ENCODE data around the gene SLC2A11. TPM values are rescaled to one million over a fixed set of nuclear protein-coding genes. Genes with fewer than 3 reads are reported as not detected.
"Not testable (repeated sequence)": the region's sequence is repeated elsewhere in the genome, so short reads cannot be mapped to it uniquely, and the experiment has no call there.

The SLC2A11 gene
- total RNA-seq, 2 experiments from 2014 or later: 9.9 to 11.5 TPM

DNA sequence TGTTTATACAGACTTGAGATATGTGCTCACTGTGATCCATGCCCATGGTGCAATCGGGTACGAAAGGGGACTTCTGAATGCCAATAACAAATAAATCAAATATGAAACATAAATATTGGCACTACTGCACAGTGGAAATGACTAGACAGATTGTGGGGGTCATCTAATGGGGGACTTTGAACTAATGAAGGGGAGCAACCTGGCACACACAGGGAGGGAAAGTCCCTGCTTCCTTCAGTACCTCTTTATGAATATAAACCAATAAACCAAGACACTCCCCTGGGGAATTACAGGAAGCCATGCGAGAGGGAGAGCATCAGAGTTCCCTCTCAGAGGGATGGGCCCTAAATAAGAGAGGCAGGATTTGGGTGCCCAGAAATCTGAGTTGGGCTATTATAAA, 57.6 kb downstream of the SLC2A11 start:
- Histone ChIP-seq H3K4me3 (ENCODE audit: low read length) (no peak overlapping the region), H3K4me1 (ENCODE audit: insufficient read depth, low read length) (peaks cover 11% of the 10 kb centered on the region), H3K27me3 (ENCODE audit: control insufficient read depth in 1 of 2, insufficient read depth in 2 of 2, low read length in 2 of 2) (no peaks in the 10 kb centered on the region), H3K9me3 (ENCODE audit: control insufficient read depth in 1 of 2, insufficient read depth in 1 of 2, low read length in 2 of 2) (no peaks in the 10 kb centered on the region), H3K36me3 (ENCODE audit: insufficient read depth, low read length) (no peaks in the 10 kb centered on the region), H3K27ac (ENCODE audit: low read depth in 1 of 2, low read length in 2 of 2) (no peak overlapping the region)
- Mint-ChIP-seq H3K27ac (no peak overlapping the region), H3K27me3 (no peaks in the 10 kb centered on the region), H3K4me1 (ENCODE audit: low read depth) (peaks cover 17% of the 10 kb centered on the region), H3K9me3 (no peaks in the 10 kb centered on the region), H3K36me3 (ENCODE audit: low read depth) (no peaks in the 10 kb centered on the region), H3K4me3 (no peak overlapping the region)
- ATAC-seq (ENCODE audit: poor library complexity) (no peak), DNase-seq (no peak)
- intact Hi-C loops (cut with DNase I, micrococcal nuclease): loop anchor here (2.0 to 10.0 kb wide), 4 partner anchors 20 to 890 kb away; partner anchors contain the start of genes GUCD1 (in 1 of the 2), MIF (in 1 of the 2), SGSM1 (in 1 of the 2) and SNRPD3 (in 1 of the 2)
- TF ChIP-seq, protein P1, sequence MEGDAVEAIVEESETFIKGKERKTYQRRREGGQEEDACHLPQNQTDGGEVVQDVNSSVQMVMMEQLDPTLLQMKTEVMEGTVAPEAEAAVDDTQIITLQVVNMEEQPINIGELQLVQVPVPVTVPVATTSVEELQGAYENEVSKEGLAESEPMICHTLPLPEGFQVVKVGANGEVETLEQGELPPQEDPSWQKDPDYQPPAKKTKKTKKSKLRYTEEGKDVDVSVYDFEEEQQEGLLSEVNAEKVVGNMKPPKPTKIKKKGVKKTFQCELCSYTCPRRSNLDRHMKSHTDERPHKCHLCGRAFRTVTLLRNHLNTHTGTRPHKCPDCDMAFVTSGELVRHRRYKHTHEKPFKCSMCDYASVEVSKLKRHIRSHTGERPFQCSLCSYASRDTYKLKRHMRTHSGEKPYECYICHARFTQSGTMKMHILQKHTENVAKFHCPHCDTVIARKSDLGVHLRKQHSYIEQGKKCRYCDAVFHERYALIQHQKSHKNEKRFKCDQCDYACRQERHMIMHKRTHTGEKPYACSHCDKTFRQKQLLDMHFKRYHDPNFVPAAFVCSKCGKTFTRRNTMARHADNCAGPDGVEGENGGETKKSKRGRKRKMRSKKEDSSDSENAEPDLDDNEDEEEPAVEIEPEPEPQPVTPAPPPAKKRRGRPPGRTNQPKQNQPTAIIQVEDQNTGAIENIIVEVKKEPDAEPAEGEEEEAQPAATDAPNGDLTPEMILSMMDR (IDR thresholded peaks at IDR 0.05): no peak
- ChIA-PET CTCF (no interaction called here), POLR2A (no interaction called here)

DNA sequence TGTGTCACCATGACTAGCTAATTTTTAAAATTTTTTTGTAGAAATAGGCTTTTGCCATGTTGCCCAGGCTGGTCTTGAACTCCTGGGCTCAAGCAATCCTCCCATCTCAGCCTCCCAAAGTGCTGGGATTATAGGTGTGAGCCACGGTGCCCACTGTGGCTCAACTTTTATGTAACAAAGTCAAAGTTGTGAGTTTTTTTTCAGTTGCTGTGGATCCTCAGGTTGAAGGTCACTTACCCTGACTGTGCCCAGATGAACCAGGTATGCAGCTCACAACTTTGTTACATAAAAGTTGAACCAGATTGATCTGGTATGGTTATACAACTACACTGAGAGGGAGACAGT, 62.6 kb downstream of the SLC2A11 start:
- H3K27ac ChIP-seq (ENCODE audit: low read depth in 1 of 2, low read length in 2 of 2); H3K9me3 Mint-ChIP-seq; H3K4me1 ChIP-seq (ENCODE audit: insufficient read depth, low read length); DNase-seq; H3K4me1 Mint-ChIP-seq (ENCODE audit: low read depth); H3K27ac Mint-ChIP-seq; H3K4me3 Mint-ChIP-seq; H3K27me3 ChIP-seq (ENCODE audit: control insufficient read depth in 1 of 2, insufficient read depth in 2 of 2, low read length in 2 of 2); H3K4me3 ChIP-seq (ENCODE audit: low read length); ATAC-seq (ENCODE audit: poor library complexity); CTCF ChIA-PET; H3K27me3 Mint-ChIP-seq; POLR2A ChIA-PET; H3K36me3 ChIP-seq (ENCODE audit: insufficient read depth, low read length): not testable (repeated sequence)
- intact Hi-C loops (cut with DNase I, micrococcal nuclease): loop anchor here in 1 of 2 experiments (10.0 kb wide), 1 partner anchor 55 kb away; the partner anchor contains the start of gene DDT
- peaks cover 9 to 17% of the 10 kb centered on the region in 2 experiments for H3K9me3 ChIP-seq (ENCODE audit: control insufficient read depth in 1 of 2, insufficient read depth in 1 of 2, low read length in 2 of 2)
- peaks cover 25% of the 10 kb centered on the region for H3K36me3 Mint-ChIP-seq (ENCODE audit: low read depth)

GRCh38 chr22:23921586-23922201, 64.0 kb downstream of the SLC2A11 start:
- CTCF ChIA-PET; DNase-seq; POLR2A ChIA-PET; H3K27ac ChIP-seq (ENCODE audit: low read depth in 1 of 2, low read length in 2 of 2); H3K4me1 Mint-ChIP-seq (ENCODE audit: low read depth); H3K4me3 Mint-ChIP-seq; H3K4me3 ChIP-seq (ENCODE audit: low read length); ATAC-seq (ENCODE audit: poor library complexity); H3K27me3 Mint-ChIP-seq; H3K27ac Mint-ChIP-seq; H3K9me3 Mint-ChIP-seq; H3K27me3 ChIP-seq (ENCODE audit: control insufficient read depth in 1 of 2, insufficient read depth in 2 of 2, low read length in 2 of 2); H3K36me3 ChIP-seq (ENCODE audit: insufficient read depth, low read length); H3K4me1 ChIP-seq (ENCODE audit: insufficient read depth, low read length): not testable (repeated sequence)
- peaks cover 35% of the 10 kb centered on the region for H3K36me3 Mint-ChIP-seq (ENCODE audit: low read depth)
- H3K9me3 ChIP-seq (ENCODE audit: control insufficient read depth in 1 of 2, insufficient read depth in 1 of 2, low read length in 2 of 2): peaks cover 18 to 30% of the 10 kb centered on the region in 2 experiments
- intact Hi-C loops (cut with DNase I, micrococcal nuclease): loop anchor here in 1 of 2 experiments (10.0 kb wide), 1 partner anchor 53 kb away; the partner anchor contains the start of gene DDT

- Histone ChIP-seq H3K27ac (ENCODE audit: low read depth in 1 of 2, low read length in 2 of 2) (no peak overlapping the region), H3K4me3 (ENCODE audit: low read length) (no peak overlapping the region), H3K9me3 (ENCODE audit: control insufficient read depth in 1 of 2, insufficient read depth in 1 of 2, low read length in 2 of 2) (peaks cover 18 to 32% of the 10 kb centered on the region in 2 experiments), H3K27me3 (ENCODE audit: control insufficient read depth in 1 of 2, insufficient read depth in 2 of 2, low read length in 2 of 2) (no peaks in the 10 kb centered on the region), H3K36me3 (ENCODE audit: insufficient read depth, low read length) (no peaks in the 10 kb centered on the region), H3K4me1 (ENCODE audit: insufficient read depth, low read length) (no peaks in the 10 kb centered on the region)
- ChIA-PET POLR2A (no interaction called here), CTCF (no interaction called here)
- intact Hi-C loops (cut with DNase I, micrococcal nuclease): loop anchor here in 1 of 2 experiments (10.0 kb wide), 1 partner anchor 52 kb away; the partner anchor contains the start of gene DDT
- H3K9me3 Mint-ChIP-seq: peaks cover 2% of the 10 kb centered on the region
- TF ChIP-seq, protein P1 (IDR thresholded peaks at IDR 0.05): no peak
- H3K27ac Mint-ChIP-seq: no peak overlapping the region
- H3K4me1 Mint-ChIP-seq (ENCODE audit: low read depth): no peaks in the 10 kb centered on the region
- no peak for ATAC-seq (ENCODE audit: poor library complexity)
- H3K27me3 Mint-ChIP-seq: no peaks in the 10 kb centered on the region
- no peak for DNase-seq
- peaks cover 47% of the 10 kb centered on the region for H3K36me3 Mint-ChIP-seq (ENCODE audit: low read depth)
- no peak overlapping the region for H3K4me3 Mint-ChIP-seq
Observed at GRCh38 chr22:23922921-23923320, 65.2 kb downstream of the SLC2A11 start.

Measured in CD4-positive, alpha-beta T cell (primary cell).